Esophagus muscularis mucosa (tissue), 3 donors: ENCODE data around the gene SORL1-AS1.

ENCODE experiments used
- CTCF ChIP-seq, 3 experiments: fragments of 200-600 bp in 2 of 3; fragments of 450-650 bp in 1 of 3; sonication (generic) in 2 of 3; IDR thresholded peaks; one replicate each; pipeline ENCODE4 v1.5.1; 2017 to 2019; ENCODE audit warnings: antibody characterized with exemption in 3 of 3, mild to moderate bottlenecking in 2 of 3, moderate library complexity in 1 of 3
- POLR2A ChIP-seq: fragments of 450-650 bp; IDR thresholded peaks from one replicate; pipeline ENCODE4 v1.6.1; 2017; ENCODE audit warnings: antibody characterized with exemption, moderate library complexity, mild to moderate bottlenecking, low read depth

GRCh38 chr11:121449123-121449522 is 3.6 kb downstream of the SORL1-AS1 start:
- TF ChIP-seq CTCF (IDR thresholded peaks at IDR 0.05): no peak
- no peak for TF ChIP-seq POLR2A
